GM19395 (cell line): Measurements from ENCODE around the gene RXFP2.

ENCODE experiments used
- ATAC-seq: cut with Tn5 transposase; IDR thresholded peaks from one replicate; pipeline ENCODE4 v1.9.1; 2021; ENCODE audit warnings: mild to moderate bottlenecking, moderate library complexity; ENCODE audit not compliant: unreplicated experiment

Gene RXFP2

DNA sequence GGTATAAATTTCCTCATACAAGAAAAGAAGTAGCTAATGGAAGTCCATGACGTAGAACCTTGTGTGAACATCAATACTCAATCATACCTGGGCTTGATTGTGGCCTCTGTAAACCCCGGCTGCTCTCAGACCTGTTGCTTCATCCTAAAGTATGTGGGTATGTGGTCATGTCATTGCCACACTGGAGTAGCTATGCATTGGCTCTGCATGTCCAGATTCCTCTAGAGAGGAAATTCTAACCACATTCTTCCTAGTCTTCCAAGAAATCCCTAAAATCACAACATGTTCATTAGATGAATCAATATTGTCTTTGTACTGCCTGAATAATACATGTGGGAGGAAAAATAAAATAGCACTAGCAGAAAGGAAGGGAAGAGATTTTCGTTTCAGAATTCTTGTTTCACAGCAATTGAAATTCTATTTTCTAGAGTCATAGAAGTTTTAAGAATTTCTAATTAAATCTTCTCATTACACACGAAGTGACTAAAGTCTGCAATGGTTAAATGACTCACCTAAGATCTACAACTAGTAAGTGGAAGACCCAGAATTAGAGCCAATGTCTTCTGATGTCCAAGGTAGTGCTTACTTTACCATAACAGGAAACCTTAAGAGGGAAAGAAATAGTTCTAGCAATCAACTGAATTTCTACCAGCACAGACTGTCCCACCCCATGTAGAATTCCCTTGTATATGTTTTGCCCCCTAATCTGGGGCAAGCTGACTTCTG is 28.0 kb downstream of the RXFP2 start:
- no peak for ATAC-seq

DNA sequence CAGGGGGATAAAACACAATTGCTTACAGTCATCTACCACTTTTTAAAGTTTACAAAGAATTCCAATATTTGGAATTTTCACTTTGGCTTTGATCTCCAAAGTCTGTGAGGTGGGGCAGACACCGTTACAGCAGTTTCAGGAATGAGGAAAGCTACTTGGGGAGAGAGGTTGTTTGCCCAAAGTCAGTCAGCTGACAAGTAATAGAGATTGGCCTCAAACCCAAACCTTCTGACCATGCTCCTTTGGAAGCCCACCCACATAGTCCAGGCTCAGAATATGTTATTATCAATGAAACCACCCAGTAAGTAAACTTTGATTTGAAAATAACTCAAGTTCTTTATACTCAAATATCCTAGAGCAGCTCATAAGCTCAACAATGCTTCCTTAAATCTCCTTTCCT is 29.0 kb downstream of the RXFP2 start:
- ATAC-seq: no peak

DNA sequence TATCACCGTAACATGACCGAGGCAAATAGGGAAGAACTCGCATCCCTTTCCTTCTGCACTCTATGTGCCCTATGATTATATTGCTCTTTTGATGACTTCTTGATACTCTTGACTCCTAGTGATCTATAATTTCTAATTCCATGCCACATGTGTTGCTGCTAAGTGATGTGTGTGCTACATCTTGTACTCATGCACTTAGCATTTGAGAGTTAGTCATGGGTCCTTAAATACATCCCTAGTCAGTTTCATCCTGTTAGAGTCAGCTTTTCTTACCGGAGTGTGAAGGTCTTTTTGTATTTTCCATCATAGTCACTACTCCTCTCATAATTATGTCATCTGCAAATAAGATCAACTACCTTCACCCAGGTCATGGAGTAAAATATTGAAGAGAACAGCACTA is 30.2 kb downstream of the RXFP2 start:
- ATAC-seq: no peak

DNA sequence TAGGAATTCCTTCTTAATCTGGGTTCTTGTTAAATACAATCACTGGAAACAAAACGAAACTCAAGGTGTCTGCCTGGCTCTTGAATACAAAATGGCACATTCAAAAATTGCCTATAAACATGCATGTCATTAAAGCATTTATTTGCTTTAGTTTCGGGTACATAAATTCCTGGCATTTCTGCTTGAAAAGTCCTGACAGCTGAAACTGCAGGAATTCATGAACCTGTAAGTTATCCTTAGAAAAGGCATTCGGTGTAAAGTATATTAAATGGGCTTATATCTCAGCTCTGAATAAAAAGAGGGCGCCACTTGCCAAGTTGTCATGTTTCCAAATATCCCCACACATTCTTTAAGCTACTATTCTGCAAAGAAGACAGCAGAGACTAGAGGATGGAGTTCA is 32.9 kb downstream of the RXFP2 start:
- no peak for ATAC-seq

DNA sequence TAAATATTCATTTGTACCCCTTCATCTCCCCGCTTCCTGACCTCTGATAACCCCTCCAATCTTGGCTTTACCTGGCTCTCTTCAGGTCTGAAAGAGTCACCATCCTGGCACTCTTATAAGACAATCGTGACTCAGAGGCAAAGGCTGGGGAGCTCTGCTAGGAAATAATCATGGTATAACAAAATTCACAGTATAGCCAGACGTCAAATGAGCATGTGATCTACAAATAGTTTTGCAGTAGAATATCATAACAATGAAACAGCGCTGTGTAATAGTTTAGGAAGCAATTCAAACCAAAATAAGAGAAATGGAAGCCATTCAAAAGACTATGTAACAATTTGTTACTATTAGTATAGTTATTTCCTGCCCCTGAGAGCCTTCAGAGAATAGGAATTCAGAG is 34.2 kb downstream of the RXFP2 start:
- no peak for ATAC-seq

DNA sequence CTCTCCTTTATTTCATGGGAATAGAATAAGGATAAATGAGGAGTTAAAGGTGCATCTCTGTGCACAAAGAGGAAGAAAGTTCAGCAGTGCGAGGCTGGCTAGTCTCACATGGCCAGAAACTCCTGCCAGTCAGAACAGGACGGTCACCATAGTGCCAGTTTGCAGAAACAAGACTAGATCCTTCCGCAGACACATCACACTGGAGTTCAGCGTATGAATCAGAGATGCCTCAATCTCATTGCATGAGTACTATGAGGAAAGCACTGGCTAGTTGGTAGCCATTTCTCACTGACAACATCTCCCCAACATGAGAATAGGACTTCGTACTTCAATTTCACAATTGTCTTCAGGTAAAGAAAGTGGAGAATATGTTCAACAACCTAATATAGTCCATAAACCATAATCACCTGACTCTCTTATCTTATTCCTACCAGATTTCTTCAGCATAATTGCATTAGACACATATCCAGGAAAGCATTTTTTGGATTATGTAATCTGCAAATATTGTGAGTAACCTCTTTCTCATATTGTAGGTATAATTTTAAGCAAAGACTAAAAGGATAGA is 34.9 kb downstream of the RXFP2 start:
- no peak for ATAC-seq

DNA sequence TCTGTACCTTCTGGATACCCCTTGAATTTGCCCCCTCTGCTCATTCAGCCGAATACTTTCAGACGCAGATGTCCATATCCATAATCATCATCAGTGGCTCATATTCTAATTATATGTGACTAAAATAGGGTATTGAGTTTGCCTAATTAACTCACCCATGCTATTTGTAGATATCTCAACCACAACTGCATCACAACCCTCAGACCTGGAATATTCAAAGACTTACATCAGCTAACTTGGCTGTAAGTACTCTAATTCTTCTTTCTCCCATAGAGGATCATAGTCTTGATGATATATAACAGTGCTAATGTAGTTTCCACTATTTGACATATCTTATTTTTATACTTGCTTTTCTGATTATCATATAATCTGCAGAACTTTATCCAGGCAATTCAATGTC is 35.8 kb downstream of the RXFP2 start:
- ATAC-seq: no peak

DNA sequence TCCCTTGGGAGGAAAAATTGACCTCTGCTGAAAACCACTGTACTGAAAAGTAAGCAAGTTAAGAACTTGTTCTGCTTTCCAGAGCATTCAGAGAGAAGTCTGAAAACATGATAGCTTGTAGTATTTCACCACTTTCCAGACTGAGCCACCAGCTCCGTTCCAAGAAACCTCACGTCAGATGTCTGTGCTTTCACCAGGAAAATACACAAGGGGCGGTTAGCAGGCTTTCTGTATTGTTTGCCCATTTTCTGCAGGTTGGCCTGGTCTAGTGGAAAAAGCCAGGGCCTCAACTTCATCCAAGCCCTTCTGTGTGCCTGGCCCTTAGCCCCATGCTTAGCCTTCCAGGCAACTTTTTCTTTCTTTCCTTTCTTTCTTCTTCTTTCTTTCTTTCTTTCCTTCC is 36.4 kb downstream of the RXFP2 start:
- no peak for ATAC-seq

DNA sequence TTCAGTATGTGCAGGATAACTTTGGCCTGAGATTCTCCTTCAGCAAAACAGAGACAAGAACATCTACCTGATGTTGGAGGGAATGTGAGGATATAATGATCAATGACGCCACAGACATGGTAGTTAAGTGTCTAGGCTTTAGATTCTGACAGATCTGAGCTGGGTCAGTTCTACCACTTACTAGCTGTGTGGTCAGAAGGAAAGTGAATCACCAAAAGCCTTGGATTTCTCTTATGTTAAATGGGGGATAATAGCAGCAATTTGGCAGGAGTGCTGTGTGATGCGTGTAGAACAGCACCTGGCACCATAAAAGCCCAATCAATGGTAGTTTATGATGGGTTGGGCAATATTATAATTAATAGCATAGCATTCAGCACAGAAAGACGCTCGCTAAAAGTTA is 41.7 kb downstream of the RXFP2 start:
- ATAC-seq: no peak

DNA sequence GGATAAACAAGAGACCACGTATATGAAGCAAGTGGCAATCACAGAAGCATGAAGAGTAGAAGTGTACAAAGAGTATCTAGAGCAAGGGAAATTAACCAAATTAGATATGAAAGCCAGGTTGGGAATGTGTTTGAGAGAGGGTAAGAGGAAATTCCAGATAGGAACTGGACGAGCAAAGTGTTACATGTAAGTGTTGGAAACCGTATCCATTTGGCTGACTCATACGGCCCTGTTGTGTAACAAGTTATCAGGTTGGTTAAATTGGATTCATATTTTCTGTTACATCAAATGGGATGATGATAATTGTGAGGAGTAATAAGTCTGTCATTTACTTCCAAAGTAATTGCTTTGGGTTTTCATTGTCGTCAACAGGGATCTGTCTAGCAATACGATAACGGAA is 46.7 kb downstream of the RXFP2 start:
- ATAC-seq: no peak

DNA sequence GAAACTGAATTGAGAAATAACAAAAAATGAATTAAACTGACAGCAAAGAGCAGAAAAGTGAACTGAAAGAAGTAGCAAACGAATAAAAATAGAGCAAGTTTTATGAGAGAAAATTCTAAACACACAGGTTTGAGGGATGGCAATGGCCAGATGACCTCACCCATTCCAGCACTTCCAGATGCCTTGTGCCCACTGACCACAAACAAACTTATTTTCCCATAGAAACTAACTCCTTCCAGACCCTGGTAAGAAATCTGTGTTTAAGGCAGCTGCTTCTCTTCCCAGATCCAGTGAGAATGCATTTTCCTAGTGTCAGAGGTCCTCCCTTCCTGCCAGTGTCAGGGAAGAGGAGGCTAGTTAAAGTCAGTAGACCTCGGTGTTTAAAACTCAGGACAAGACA is 51.7 kb downstream of the RXFP2 start:
- ATAC-seq: no peak

DNA sequence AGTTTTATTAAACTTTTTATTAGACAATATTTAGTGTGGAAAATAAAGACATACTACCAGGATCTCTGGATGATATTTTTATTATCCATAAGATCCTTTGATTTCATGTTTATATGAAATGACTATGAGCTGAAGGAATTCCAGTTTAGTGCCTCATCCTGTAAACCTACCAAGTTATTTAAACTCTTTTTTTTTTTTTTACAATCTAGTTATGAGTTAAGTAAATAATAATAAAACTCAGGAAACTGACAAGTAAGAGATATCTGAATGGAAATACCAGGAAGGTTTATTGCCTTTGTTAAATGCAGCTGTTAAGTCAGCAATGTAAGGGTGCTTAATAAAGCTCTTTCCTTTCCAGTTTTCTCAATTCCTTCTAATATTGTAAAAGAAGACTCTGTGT is 53.9 kb downstream of the RXFP2 start:
- ATAC-seq: no peak

DNA sequence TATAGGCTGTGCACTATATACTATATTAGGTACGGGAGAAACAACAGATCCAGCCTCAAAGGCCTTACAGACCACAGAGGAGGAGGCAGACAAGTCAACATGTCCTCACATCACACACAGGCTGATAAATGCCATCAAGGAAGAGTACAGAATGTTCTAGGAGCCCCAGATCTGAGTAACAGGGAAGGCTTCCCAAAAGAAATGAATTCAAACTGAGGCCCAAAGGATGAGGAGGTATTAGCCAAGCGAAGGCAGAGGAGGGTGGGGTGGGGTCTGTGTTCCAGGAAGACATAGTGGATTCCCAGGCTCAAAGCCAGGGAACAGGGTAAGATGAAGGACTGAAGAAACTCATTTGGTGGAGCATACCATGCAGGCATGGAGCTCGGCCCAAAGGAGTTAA is 55.1 kb downstream of the RXFP2 start:
- ATAC-seq: no peak

DNA sequence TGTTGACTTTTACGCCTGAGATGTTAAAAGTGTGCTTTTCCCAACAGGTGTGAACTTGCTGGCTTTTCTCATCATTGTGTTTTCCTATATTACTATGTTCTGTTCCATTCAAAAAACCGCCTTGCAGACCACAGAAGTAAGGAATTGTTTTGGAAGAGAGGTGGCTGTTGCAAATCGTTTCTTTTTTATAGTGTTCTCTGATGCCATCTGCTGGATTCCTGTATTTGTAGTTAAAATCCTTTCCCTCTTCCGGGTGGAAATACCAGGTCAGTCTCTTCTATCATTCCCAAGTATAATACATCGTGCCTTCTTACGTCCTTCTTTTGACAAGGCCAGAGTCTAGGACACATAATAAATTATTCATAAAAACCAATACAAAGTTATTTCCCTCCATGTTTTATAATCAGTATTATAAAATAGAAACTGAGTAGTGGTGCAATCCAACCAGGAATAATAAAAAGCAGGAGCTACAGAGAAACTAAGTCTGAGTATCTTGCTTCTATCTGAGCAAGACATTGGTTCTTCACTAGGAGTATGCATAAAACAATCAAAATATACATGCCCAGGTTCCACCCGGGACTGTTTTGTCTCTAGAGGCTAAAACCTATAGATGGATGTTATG is 57.9 kb downstream of the RXFP2 start:
- no peak for ATAC-seq

DNA sequence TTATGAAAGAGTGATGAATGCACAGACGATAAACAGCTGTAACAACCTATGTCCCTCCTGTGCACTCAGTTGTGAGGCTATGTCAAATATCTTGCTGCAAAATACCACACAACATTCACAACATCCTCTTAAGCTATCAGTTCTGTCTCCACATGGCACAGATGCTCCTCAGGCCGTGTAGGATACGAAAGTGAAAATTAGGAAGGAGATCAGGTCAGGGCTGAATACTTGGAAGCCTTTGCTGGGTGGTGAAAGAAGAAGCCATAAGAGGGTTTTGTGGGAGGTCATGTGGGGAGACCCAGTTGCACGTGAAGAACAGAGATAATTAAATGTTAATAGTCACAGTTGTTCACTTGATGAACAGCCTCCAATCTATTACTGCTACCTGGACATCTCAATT is 58.9 kb downstream of the RXFP2 start:
- ATAC-seq: no peak

DNA sequence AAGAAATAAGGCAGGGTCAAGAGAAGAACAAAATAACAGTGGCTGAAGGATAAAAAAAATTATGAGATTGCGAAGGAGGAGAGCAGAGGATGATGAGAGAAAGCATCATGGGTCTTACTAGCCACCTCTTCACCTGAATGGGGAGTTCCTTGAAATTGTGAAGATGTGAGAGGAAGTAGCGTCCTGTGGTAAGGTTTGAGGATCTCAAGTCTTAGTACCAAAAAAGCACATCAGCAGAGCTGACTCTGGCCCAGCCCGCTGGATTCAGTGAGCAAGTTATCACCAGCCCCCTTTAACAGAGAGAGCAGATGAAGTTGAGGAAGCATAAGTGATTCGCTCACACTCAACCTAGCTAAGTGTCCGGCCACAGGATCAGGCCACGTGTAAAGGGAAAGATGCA is 61.8 kb downstream of the RXFP2 start:
- ATAC-seq: no peak

DNA sequence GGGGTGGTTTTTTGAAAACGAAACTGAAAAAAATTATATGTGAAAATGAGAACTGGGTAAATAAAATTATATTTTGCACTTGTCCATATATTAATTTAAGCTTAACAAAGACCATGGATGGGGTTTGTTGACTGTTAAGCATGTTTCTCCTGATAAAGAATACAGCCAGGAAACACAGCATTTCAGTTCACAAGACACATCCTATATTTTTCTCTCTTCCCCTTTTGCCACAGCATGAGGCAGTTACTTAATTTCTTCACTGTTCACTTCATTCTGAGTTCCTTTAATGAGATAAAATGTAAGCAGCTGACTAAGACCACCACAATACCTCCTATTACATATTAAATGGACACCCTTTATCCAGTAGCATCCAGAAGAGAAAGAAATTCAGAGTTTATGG is 64.0 kb downstream of the RXFP2 start:
- ATAC-seq: no peak

DNA sequence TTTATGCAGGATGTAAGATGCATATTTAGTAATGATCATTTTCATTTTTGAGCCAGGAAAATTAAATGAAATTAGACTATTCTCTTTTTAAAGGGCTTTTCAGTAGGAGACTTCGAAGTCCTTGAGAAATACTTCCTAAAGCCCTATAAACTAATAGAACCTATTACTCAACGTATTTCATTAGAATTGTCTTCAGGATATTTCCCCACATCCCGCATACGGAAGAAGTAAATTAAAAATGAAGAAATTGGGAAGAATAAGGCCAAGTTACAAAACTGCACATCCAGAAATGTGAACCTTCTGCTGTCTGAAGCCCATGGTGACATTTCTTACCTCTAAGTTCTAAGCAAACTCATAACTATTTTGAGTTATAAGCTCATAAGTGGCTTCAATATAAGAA is 66.5 kb downstream of the RXFP2 start:
- ATAC-seq: no peak

DNA sequence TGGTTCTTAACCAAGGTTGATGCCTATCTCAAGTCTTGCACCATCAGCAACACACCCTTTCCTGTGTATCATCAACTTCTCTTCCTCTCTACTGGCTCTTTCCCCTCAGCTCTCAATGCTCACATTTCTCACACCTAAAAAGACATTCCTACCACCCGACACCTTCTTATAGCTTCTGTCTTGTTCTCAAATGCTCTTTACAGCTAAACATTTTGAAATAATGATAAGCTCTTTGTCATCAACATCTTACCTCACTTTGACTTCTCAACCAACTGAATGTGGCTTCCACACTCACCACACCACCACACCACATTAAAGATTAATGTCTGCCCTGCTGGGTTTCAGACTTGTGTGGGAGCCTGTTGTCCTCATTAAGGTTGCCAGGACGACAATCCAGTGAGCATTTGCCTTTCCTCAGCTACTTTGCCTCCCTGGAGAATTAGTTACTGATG is 67.8 kb downstream of the RXFP2 start:
- no peak for ATAC-seq

DNA sequence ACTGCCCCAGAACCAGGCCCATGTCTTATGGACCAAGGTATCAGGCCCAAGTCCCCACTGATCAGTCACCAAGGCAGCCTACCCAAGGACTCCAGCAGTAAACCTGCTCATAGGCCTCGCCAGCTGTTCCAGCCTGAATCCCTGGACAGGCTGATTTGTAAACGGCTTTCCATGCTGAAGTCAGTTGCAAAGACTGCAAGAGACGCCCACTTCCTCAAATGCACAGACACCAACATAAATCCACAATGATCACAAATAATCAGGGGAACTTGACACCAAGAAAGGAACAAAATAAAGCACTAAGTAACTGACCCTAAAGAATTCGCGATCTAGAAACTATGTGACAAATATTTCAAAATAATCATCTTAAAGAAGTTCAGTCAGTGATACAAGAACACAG is 75.2 kb downstream of the RXFP2 start:
- no peak for ATAC-seq

DNA sequence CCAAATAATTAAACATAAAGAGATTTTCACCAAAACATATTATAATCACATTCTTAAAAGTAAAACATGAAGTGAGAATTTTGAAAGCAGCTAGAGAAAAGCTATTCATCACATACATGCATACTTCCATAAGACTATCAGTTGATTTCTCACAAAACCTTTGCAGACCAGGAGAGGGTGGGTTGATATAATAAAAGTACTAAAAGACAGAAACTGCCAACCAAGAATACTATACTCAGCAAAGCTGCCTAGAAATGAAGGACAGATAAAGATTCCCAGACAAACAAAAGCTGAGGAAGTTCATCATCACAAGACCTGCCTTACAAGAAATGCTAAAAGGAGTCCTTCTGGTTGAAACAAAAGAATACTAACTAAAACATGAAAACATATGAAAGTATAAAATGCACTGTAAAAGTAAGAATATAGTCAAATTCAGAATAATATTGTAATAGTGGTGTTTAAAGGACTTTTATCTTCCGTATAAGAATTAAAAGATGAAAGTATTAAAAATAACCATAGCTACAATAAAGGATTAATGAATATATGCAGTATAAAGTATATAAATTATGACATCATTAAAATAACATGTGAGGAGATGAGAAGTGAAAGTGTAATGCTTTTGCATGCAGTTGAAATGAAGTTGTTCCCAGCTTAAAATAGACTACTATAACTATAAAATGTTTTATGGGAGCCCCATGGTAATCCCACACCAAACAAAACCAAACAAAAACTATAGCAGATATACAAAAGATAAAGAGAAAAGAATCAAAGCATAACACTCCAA is 76.2 kb downstream of the RXFP2 start:
- no peak for ATAC-seq

DNA sequence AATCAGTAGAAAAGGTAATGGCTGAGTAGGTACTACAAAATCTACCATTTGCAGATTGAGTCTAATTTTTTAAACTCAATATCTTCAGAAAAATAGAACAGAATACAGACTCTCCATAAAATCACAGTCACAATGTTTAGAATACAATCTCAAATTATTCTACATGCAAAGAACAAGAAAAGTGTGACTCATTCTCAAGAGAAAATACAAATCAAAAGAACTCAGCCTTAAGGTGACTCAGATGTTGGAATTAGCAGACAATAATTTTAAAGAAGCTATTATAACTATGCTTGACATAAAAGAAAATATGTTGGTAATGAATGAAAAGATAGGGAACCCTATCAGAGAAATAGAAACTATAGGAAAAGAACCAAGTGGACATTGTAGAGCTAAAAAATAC is 78.9 kb downstream of the RXFP2 start:
- ATAC-seq: no peak
